ENCODE results near the gene ZNF593OS. TPM values are rescaled to one million over a fixed set of nuclear protein-coding genes. Genes with fewer than 3 reads are reported as not detected.

Gene ZNF593OS
- total RNA-seq, 2 donors from 2014 or later = not detected

DNA sequence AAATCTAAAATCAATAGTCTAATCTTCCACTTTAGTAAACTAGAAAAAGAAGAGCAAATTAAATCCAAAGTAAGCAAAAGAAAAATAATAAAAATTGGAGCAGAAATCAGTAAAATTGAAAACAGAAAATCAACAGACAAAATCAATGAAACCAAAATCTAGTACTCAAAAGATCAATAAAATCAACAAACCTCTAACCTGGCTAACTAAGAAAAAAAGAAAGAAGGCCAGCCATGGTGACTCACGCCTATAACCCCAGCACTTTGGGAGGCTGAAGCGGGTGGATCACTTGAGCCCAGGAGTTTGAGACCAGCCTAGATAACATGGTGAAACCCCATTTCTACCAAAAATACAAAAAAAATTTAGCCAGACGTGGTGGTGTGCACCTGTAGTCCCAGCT lies 37.2 kb downstream of the ZNF593OS start:
- Histone ChIP-seq H3K4me1 (no peaks in the 10 kb centered on the region), H3K9me3 (no peaks in the 10 kb centered on the region), H3K9ac (ENCODE audit: low read depth in 2 of 2, low read length in 2 of 2) (no peak overlapping the region), H3K27me3 (no peaks in the 10 kb centered on the region), H3K4me3 (no peak overlapping the region), H3K36me3 (no peaks in the 10 kb centered on the region), H3K27ac (no peak overlapping the region)
- intact Hi-C loops (cut with DNase I) = no loop called here
- TF ChIP-seq, protein P1, sequence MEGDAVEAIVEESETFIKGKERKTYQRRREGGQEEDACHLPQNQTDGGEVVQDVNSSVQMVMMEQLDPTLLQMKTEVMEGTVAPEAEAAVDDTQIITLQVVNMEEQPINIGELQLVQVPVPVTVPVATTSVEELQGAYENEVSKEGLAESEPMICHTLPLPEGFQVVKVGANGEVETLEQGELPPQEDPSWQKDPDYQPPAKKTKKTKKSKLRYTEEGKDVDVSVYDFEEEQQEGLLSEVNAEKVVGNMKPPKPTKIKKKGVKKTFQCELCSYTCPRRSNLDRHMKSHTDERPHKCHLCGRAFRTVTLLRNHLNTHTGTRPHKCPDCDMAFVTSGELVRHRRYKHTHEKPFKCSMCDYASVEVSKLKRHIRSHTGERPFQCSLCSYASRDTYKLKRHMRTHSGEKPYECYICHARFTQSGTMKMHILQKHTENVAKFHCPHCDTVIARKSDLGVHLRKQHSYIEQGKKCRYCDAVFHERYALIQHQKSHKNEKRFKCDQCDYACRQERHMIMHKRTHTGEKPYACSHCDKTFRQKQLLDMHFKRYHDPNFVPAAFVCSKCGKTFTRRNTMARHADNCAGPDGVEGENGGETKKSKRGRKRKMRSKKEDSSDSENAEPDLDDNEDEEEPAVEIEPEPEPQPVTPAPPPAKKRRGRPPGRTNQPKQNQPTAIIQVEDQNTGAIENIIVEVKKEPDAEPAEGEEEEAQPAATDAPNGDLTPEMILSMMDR (IDR thresholded peaks at IDR 0.05) = no peak
- no peak for DNase-seq

DNA sequence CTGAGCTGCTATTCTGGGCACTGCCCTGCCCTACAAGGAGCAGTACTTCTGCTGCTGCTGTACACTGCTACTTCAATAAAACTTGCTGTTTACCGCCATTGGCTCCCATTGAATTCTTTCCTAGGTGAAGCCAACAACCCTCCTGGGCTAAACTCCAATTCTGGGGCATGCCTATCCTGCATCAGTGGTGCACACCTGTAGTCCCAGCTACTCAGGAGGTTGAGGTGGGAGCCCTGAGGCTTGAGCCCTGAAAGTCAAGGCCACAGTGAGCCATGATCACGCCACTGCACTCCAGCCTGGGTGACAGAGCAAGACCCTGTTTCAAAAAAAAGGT lies 38.8 kb downstream of the ZNF593OS start:
- H3K4me1 ChIP-seq = no peaks in the 10 kb centered on the region
- H3K4me3 ChIP-seq = no peak overlapping the region
- H3K9ac ChIP-seq (ENCODE audit: low read depth in 2 of 2, low read length in 2 of 2) = no peak overlapping the region
- TF ChIP-seq, protein P1 (IDR thresholded peaks at IDR 0.05) = no peak
- no peaks in the 10 kb centered on the region for H3K36me3 ChIP-seq
- H3K27me3 ChIP-seq = no peaks in the 10 kb centered on the region
- intact Hi-C loops (cut with DNase I) = no loop called here
- DNase-seq = no peak
- H3K9me3 ChIP-seq = no peaks in the 10 kb centered on the region
- no peak overlapping the region for H3K27ac ChIP-seq

DNA sequence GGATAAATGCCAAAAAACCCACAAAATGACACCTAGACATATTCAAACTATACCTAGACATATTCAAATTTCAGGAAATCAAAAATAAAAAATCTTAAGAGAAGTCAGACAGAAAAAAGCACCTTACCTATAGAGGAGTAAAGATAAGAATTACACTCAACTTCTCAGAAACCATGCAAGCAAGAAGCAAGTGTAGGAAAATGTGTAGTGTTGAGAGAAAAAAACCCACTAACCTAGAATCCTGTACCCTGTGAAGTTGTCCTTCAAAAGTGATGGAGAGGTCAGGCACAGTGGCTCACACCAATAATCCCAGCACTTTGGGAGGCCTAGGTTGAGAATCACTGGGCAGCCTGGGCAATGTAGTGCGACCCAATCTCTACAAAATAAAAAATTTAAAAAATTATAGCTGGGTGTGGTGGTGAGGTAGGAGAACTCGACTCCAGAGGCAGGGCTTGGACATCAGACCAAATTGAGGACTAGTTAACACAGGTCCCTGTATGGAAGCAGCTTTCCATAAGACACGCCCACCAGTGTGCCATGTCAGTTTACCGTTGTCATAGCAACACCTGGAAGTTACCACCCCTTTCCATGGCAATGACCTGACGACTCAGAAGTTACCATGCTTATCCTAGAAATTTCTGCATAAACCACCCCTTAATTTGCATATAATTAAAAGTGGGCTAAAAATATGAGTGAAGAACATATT lies 39.4 kb downstream of the ZNF593OS start:
- DNase-seq = peak; percentile 53
- intact Hi-C loops (cut with DNase I) = no loop called here

DNA sequence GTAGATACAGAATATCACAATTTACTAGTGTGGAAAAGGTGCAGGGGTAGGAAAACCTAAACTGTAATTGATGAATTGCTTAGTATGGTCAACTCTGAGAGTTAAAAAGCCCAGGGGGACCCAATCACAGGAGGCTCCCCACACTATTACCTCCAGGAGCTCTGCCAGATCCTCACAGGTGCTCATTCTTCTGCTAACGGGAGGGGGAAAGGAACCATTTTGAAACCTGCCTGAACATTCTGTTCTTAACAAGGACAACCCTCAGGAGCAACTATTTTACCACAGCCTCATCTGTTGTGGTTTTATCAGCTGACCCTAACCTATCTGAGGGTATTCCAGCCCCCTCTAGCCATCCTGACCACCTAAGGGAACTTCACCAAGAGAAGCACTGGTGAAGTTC lies 40.9 kb downstream of the ZNF593OS start:
- intact Hi-C loops (cut with DNase I) = no loop called here
- no peaks in the 10 kb centered on the region for H3K27me3 ChIP-seq
- TF ChIP-seq, protein P1 (IDR thresholded peaks at IDR 0.05) = no peak

More for the DNA sequence above, 39.4 kb downstream of the ZNF593OS start:
- no peak overlapping the region for H3K4me3 ChIP-seq
- H3K9ac ChIP-seq (ENCODE audit: low read depth in 2 of 2, low read length in 2 of 2) = no peak overlapping the region
- H3K27me3 ChIP-seq = no peaks in the 10 kb centered on the region
- no peak overlapping the region for H3K27ac ChIP-seq
- no peaks in the 10 kb centered on the region for H3K36me3 ChIP-seq
- no peaks in the 10 kb centered on the region for H3K9me3 ChIP-seq
- H3K4me1 ChIP-seq = no peaks in the 10 kb centered on the region
- TF ChIP-seq, protein P1 (IDR thresholded peaks at IDR 0.05) = no peak

DNA sequence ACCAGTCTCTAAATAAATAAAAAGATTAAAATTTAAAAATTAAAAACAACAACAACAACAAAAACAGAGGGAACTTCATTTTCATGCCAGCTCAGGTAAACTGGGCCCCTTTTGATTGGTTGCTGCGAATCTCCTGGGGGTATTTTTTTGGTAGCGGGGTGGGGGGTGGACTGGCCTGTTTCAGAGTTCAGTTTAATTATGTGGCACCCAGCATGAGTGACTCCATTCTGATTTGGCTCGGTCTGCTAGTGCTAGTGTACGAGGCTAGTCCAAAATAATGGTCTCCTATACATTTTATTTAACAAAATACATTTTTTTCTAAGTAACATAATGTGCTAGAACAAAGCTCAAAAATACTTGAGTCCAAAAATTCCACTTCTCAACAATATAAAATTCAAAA lies 41.9 kb downstream of the ZNF593OS start:
- H3K4me3 ChIP-seq = no peak overlapping the region
- no peaks in the 10 kb centered on the region for H3K4me1 ChIP-seq
- no peak overlapping the region for H3K27ac ChIP-seq
- no peaks in the 10 kb centered on the region for H3K27me3 ChIP-seq
- DNase-seq = no peak
- TF ChIP-seq, protein P1 (IDR thresholded peaks at IDR 0.05) = no peak
- intact Hi-C loops (cut with DNase I) = no loop called here
- H3K36me3 ChIP-seq = no peaks in the 10 kb centered on the region
- H3K9me3 ChIP-seq = no peaks in the 10 kb centered on the region
- H3K9ac ChIP-seq (ENCODE audit: low read depth in 2 of 2, low read length in 2 of 2) = no peak overlapping the region

More for the DNA sequence above, 40.9 kb downstream of the ZNF593OS start:
- H3K4me1 ChIP-seq = no peaks in the 10 kb centered on the region
- no peak for DNase-seq
- no peak overlapping the region for H3K4me3 ChIP-seq
- H3K36me3 ChIP-seq = no peaks in the 10 kb centered on the region
- no peak overlapping the region for H3K27ac ChIP-seq
- H3K9ac ChIP-seq (ENCODE audit: low read depth in 2 of 2, low read length in 2 of 2) = no peak overlapping the region
- H3K9me3 ChIP-seq = no peaks in the 10 kb centered on the region

All from colonic mucosa (tissue), 4 donors.